HG02798 (cell line): ENCODE results near the gene HBM.
"Not testable (repeated sequence)": the region's sequence is repeated elsewhere in the genome, so short reads cannot be mapped to it uniquely, and the experiment has no call there.

Experiments used
- ATAC-seq: cut with Tn5 transposase; IDR thresholded peaks from one replicate; pipeline ENCODE4 v1.9.1; 2021; ENCODE audit warnings: mild to moderate bottlenecking; ENCODE audit not compliant: unreplicated experiment, poor library complexity

HBM gene

DNA sequence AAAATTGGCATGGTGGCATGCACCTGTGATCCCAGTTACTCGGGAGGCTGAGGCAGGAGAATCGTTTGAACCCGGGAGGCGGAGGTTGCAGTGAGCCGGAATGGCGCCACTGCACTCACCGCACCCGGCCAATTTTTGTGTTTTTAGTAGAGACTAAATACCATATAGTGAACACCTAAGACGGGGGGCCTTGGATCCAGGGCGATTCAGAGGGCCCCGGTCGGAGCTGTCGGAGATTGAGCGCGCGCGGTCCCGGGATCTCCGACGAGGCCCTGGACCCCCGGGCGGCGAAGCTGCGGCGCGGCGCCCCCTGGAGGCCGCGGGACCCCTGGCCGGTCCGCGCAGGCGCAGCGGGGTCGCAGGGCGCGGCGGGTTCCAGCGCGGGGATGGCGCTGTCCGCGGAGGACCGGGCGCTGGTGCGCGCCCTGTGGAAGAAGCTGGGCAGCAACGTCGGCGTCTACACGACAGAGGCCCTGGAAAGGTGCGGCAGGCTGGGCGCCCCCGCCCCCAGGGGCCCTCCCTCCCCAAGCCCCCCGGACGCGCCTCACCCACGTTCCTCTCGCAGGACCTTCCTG, 14.4 kb downstream of the HBM start, which contains the start of gene HBQ1:
TSS of gene HBQ1 (plus strand) at position 359 of the 575 bp plus-strand sequence. CDS start at position 387, 28 bp downstream.
- no peak for ATAC-seq

DNA sequence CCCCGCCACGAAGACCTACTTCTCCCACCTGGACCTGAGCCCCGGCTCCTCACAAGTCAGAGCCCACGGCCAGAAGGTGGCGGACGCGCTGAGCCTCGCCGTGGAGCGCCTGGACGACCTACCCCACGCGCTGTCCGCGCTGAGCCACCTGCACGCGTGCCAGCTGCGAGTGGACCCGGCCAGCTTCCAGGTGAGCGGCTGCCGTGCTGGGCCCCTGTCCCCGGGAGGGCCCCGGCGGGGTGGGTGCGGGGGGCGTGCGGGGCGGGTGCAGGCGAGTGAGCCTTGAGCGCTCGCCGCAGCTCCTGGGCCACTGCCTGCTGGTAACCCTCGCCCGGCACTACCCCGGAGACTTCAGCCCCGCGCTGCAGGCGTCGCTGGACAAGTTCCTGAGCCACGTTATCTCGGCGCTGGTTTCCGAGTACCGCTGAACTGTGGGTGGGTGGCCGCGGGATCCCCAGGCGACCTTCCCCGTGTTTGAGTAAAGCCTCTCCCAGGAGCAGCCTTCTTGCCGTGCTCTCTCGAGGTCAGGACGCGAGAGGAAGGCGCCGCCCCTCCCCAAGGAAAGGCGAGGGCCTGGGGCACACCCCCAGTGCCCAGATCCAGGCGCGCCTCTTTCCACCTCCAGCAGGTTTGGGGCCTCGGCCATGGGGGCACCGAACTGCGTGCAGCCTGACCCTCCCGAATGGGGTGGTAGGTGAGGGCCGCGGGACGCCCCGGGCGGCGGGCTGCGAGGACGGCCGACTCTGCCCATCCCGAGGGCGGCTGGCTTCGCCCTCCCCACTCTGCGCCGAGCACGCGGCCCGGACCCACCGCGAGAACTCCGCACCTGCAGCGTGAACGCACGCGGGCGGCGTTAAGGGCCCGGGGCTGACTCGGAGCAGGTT, 15.1 kb downstream of the HBM start:
- peak; percentile 58 for ATAC-seq

DNA sequence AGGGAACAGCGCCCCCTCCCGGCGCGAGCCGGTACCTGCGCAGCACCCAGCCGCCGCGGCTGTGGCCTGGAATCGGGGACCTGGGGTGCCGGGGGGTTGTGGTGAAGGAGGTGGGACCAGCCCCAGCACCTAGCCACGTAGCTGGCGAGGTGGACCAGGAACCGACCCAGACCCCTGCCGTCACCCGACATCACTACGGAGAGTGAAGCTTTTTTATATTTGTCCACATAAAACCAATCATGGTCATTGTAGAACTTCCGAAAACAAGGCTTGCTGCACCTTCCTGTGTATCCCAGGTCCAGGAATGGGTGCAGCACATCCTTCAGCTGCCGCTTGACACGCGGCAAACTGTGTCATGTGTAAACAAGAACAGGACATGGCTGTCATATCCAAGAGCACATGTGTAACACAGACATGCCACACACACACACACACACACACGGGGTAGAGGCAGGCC, 15.8 kb downstream of the HBM start:
- no peak for ATAC-seq

DNA sequence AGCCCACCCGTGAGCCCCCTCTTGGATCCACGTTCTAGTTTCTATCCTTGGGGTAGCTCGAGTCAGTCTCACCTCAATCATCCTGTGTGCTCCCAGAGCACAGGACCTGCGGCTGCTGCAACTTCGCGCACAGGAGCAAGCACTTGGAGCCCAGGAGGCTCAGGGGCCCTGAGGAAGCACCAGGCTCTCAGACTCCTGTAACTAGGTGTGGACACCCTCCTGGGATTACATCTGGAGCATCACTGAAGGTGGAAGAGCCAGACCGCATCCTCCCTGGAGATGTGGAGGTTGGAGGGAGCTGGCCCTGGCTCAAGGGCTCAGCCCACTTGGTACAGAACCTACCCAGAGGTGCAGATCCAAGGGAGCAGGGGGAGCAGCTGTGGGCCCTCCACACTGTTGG, 17.2 kb downstream of the HBM start:
- ATAC-seq = no peak

DNA sequence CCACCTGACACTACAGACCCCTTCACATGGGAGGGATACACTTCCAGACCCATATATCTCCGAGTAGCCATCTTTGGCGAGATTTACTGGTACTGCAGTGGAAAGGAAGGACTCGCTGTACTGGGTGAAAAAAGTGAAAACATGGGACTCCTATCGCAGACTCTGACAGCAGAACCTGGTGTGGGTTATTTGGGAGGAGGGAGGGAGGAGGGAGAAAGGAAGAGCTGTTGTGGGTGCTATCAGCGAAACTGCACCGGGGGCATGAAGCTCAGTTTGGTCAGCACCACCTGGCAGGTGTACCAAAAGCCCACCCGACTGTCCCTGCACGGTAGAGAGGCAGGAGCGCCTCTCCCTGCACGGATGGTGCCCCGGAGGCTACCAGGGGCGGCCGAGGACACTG, 19.4 kb downstream of the HBM start:
- no peak for ATAC-seq

DNA sequence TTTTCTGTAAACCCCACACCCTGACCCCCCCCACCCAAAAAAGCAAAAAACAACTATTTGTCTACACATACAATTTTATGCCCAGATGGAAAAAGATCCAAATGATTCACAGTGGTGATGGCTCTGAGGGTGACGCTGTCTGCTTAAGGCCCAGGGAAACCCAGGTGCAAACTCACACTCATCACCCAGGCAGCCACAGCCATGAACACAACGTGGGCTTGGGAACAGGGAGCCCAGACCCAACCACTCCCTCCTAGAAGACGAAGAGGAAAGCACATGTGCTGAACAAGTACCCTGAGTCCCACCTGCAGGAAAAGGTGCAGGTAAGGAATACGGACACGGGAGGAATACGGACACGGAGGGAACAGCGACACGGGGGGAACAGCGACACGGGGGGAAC, 19.9 kb downstream of the HBM start:
- no peak for ATAC-seq

DNA sequence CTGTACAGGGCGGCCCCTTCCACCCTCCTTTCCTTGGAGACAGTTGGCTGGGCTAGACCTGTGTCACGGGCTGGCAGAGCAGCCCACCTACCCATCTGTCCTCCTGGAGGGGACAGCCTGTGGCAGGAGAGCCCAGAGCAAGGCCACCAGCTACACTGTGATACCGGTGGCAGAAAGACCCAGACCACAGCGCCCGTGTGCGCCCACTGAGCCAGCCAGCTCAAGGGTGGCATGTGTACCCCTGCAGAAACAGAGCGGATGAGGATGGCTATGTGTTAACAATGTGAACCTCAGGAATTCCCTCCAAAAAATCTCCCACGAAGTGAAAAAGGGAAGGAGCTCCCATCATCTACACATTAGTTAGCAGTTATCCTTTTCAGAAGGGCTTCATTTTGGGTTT, 21.6 kb downstream of the HBM start:
- no peak for ATAC-seq

DNA sequence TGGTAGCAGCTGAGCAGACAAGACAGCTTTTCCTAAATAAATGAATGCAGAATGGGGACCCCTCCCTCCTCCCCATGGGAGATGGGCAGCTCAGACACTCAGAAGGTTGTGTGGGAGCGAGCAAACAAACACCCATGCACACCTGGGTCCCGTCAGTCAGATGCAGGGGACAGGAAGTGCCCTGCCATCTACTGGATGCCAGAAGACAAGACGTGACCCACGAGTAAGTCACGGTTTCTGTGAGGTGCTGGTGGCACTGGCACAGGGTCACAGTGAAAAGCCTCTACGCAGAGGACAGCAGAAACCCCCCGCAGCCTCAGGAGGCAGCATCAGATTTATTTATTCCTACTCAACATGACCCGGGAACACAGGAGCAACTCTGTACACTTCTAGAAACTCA, 22.9 kb downstream of the HBM start:
- ATAC-seq = no peak

DNA sequence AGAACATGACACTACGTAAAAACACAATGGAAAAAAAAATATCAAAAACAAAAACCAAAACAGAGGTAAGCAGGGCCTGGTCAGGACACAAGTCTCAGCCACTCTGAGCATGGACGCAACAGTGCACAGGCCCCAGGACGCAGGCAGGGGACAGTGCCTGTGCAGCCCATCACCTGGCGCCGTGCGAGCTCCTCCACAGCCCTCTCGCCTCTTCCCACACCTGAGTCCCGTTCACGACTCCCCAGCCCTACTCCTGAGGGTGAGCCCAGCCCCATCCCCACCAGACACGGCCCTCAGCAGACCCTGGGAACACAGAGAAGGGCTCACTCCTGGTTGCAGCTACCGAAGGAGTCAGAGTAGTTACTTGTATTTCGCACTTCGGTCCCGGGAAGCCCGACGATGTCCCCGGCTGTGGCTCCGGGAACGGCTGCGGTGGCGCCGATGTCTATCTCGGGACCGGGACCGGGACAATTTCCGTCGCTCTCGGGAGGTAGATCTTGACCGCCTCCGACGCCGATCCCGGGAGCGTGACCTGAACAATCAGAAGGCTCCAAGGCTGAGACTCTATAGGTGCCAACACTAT, 23.9 kb downstream of the HBM start:
- ATAC-seq = no peak

DNA sequence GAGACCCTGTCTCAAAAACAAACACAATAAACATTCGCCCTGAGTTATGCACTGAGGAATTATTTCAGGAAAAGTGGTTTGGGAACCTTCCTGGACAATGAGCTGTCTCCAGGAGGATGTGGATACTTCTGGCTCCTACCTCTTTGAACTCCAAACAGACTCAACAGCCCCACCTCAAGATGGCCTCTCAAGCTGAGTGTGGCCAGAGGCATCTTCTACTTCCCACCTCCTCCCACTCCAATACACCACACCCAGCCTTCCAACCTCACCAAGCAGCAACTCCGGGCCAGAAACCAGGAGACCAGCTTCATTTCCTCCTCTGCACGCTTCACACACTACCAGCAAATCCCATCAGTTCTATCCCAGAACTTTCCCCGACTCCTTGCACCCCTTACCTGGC, 26.1 kb downstream of the HBM start:
- no peak for ATAC-seq

DNA sequence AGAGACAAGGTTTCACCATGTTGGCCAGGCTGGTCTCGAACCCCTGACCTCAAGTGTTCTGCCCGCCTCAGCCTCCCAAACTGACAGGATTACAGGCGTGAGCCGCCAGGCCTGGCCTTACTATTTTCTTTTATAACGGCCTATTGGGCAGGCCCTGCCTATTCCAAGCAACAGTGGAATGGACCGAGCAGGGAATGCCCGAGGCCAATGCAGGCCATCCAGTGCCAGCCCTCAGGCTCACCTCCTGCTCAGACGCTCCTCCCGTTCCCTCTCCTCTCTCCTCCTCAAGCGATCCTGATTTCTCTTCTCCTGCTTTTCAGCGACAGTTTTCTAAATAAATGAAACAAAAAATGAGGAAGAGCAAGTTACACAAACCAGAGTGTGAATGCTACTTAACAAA, 26.9 kb downstream of the HBM start:
- ATAC-seq = no peak

DNA sequence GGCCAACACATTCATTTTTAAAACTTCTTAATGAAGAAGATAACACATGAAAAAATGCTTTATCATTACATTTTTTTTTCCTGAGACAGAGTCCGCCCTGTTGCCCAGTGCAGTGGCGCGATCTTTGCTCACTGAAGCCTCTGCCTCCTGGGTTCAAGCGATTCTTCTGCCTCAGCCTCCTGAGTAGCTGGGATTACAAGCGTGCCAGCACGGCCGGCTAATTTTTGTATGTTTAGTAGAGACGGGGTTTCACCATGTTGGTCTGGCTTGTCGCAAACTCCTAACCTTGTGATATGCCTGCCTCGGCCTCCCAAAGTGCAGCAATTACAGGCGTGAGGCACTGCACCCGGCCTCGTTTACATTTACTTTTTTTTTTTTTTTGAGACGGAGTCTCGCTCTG, 27.7 kb downstream of the HBM start:
- no peak for ATAC-seq

DNA sequence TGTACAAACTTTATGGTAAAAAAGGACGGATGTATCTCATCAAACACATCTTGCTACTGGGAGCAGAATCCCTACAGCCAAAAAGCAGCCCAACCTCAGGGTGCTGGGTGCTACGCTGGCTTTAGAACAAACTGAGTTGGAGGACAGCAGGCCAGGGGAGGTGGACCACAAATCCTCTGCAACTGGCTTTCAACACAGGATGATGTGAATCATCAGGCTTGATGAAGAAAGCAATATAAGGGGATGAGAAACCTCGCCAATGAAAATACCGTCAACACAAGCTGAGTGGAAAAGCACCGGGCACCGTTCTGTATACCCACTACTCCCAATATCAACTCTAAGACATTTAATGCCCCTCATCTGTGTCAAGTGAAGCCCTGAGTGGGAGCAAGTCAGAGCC, 28.7 kb downstream of the HBM start:
- no peak for ATAC-seq

DNA sequence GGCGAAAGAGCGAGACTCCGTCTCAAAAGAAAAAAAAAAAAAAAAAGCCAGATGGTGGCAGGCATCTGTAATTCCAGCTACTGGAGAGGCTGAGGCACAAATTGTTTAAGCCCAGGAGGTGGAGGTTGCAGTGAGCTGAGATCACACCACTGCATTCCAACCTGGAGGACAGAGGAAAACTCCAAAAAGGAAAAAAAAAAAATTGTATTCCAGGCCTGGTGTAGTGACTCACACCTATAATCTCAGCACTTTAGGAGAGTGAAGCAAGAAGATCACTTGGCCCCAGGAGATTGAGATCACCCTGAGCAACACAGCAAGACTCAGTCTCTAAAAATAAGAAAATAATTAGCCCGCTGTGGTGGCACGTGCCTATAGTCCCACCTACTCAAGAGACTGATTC, 34.6 kb downstream of the HBM start:
- no peak for ATAC-seq

DNA sequence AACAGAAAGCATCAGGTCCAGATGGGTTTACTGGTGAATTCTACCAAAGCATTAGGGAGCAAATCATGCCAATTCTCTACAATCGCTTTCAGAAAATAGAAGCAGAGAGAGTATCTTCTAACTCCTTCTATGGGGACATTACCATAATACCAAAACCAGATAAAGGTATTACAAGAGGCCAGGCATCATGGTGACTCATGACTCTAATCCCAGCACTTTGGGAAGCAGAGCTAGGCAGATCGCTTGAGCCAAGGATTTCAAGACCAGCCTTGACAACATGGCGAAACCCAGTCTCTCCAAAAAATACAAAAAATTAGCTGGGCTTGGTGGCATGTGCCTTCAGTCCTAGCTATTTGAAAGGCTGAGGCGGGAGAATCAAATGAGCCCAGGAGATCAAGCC, 37.5 kb downstream of the HBM start:
- ATAC-seq = no peak

DNA sequence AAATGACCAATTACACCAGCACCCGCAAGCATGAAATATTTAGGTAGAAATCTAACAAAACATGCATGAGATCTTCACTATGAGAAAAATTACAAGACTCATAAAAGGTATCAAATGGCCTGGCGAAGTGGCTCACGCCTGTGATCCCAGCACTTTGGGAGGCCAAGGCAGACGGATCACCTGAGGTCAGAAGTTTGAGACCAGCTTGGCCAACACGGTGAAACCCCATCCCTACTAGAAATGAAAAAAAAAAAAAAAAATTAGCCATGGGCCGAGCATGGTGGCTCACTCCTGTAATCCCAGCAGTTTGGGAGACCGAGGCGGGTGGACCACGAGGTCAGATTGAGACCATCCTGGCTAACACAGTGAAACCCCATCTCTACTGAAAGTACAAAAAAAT, 38.3 kb downstream of the HBM start:
- not testable (repeated sequence) for ATAC-seq

DNA sequence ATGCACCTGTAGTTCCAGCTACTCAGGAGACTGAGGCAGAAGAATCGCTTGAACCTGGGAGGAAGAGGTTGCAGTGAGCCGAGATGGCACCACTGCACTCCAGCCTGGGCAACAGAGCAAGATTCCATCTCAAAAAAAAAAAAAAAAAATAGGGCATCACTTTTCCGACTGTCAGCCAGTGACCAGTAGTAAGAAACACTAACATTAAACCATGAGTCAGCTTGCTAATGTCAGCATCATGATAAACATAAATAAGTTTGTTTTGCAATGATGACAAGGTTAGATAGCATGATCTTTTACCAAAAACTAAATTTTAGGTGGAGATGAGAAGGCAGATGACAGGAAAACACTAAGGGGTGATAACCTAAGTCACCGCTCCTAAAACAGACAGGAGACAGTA, 43.6 kb downstream of the HBM start:
- ATAC-seq = not testable (repeated sequence)

DNA sequence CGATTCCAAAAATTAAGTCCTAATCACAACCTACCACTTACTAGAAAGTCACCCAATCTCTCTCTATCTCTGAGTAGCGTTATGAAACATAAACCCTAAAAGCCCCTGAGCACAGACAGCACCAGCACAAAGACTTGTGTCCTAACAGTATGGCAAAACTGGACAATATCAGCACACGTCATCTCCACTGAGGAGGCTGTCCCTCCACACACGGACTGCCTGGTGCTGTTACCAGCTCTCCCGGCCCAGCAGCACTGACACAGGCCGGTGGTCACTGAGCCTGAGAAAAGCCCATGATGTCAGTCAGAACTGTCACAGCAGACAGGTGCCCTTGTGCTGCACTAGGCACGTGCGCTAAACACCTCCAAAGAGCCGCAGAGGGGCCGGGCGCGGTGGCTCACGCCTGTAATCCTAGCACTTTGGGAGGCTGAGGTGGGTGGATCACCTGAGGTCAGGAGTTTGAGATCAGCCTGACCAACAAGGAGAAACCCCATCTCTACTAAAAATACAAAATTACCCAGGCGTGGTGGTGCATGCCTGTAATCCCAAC, 45.9 kb downstream of the HBM start:
- not testable (repeated sequence) for ATAC-seq

DNA sequence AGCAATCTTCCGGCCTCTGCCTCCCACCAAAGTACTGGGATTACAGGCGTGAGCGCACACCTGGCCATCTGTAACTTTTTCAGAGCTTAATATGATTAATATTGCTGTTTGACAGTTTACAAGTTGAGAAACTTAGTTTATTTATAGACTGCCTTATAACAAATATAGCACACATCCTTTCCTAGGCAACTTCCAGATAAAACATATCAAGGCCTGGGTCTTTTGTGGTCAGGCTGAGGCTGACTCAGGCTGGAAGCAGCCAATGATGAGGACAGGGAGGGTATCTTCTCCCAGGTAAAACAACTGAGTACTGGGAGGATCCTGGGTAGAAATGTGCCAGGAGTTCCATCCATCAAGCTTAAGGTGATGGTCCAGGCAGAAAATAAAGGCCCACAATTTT, 47.2 kb downstream of the HBM start:
- ATAC-seq = no peak
